ENCODE results near the gene PPP5C.
"Not testable (repeated sequence)": the region's sequence is repeated elsewhere in the genome, so short reads cannot be mapped to it uniquely, and the experiment has no call there.

Gene PPP5C

DNA sequence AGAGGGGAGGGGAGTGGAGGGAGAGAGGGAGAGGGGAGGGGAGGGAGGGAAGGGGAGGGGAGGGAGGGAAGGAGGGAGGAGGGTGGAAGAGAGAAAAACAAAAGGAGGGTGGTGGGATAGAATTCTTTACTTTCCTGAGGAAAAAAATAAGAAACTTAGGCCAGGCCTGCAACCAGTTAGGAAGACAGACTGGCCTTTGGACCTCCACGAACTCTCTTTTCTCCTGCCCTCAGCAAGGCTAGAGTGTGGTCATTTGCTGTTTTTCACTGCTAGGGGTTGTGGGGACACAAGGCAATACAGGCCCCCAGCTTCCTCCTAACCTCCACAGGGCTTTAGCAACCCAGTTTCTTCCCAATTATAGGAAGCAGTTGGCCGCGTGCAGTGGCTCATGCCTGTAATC, 62.3 kb downstream of the PPP5C start:
- no peak for DNase-seq (ENCODE audit: low read depth)

DNA sequence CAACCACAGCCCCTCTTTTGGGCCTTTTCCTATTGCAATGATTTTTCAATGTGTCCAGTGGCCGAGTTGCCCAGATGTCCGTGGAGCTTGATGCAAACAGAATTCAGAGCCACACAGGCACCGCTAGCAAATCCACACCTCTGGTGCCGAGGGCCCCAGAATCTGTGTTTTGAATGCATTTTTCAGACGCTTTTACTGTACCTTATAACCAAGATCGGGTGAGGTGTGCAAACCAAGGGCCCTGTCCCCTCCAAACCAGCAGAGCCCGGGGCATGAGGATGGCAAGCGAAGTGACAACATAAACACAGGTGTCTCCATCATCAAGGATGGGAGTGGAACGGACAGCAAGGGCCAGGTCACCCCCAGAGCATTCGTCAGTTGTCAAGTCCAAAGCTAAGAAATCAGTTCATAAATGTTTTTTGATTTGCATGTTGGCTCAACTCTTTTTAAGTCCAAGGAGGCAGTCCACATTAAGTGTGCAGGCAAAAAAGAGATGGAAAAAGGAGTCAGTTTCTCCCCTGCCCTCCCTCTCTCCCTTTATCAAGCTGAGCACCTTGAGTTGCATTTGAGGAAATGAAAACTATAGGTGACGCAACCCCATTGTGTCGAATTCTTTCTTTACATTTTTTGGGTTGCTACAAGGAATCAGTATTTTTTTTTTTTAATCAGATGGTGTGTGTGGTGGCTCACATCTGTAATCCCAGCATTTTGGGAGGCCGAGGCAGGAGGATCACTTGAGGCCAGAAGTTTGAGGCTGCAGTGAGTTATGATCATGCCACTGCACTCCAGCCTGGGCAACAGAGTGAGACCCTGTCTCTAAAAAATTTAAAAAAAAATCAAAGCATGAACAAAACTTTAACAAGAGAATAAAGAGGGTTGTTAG, 63.6 kb downstream of the PPP5C start:
- DNase-seq (ENCODE audit: low read depth) = no peak

DNA sequence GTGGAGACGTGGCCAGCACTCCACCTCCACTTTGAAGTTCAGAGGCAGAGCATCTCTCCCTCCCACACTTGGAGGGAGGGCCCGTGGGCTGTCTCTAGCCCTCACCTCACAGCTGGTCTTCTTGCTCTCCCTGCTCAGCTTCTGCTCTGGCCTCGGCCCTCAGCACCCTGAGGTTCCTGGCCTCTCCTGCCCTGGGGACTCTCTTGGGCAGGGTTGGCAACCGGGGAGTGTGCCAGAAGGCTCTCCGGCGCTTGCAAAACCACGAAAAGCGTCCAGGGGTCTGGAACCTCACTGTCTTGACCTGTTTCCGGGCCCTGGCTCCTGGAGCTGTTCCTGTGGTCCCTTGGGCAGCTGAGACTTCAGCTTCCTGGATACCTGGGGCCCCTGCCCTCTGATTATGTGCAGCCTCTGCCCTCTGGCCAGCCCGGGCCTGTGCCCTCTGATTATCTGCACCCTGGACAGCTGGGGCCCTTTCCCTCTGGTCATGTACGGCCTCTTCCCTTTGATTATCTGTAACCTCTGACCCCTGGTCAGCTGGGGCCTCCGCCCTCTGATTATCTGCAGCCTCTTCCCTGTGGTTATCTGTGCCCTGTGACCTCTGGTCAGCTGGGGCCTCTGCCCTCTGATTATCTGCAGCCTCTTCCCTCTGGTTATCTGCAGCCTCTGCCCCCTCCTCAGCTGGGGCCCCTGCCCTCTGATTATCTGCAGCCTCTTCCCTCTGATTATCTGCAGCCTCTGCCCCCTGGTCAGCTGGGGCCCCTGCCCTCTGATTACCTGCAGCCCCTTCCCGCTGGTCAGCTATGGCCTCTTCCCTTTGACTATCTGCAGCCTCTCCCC, 64.4 kb downstream of the PPP5C start:
- no peak for DNase-seq (ENCODE audit: low read depth)

DNA sequence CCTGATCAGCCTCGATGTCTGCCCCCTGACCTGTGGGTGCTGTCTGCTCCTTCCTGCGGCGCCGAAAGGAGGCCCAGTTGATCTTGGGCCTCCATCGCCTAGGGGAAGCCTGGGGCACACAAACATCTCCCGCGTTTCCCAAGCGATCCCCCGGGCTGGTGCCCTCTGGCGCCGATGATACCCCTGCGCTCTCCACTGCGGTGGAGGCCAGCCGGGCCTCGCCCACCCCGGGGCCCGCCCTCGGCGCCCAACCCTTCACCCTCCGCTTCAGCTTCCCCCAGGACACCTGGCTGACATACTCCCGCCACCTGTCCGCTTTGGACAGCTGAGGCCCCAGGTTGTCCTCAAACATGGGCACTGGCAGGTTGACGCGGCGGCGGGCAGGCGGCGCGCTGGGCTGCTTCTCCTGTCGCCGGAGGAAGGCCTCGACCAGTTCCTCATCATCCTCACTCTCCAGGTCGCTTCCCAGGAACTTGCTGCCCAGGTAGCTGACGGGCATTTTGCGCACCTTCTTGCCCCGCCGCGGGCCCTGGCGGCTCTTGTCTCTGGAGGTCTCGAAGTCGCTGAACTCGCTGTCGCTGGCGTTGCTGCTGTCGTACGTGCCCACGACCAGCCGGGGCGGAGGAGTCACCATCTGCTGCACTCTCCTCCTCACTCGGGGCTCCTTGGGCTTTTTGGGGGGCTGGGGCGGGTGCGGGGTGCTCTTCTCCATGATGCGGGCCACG, 65.2 kb downstream of the PPP5C start:
- DNase-seq (ENCODE audit: low read depth) = no peak

DNA sequence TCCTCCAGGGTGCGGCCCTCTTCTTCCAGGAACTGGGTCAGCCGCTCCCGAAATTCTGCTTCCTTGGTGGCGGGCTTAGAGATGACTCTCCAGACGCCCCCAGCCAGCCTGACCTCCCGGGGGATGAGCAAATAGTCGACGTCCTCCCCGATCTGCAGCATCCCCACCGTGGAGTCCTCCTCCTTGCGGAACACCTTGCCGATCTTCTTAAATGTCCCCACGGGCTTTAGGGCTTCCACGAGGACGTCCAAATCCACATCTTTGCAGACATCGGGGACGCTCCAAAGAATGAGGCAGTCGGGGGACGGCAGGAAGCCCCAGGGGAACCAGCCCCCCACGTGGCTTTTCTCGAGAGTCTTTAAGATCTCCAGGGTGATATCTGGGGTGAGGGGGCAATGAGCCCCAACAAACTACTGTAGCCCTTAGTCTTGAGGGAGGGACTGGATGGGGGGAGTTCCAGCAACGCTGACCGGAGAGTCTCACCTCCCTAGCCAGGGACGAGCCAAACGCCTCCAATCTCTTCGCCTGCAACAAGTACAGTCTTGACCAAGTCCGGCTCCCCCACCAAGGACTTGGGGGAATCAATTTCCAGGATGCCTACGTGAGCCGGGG, 65.9 kb downstream of the PPP5C start:
- DNase-seq (ENCODE audit: low read depth) = no peak

DNA sequence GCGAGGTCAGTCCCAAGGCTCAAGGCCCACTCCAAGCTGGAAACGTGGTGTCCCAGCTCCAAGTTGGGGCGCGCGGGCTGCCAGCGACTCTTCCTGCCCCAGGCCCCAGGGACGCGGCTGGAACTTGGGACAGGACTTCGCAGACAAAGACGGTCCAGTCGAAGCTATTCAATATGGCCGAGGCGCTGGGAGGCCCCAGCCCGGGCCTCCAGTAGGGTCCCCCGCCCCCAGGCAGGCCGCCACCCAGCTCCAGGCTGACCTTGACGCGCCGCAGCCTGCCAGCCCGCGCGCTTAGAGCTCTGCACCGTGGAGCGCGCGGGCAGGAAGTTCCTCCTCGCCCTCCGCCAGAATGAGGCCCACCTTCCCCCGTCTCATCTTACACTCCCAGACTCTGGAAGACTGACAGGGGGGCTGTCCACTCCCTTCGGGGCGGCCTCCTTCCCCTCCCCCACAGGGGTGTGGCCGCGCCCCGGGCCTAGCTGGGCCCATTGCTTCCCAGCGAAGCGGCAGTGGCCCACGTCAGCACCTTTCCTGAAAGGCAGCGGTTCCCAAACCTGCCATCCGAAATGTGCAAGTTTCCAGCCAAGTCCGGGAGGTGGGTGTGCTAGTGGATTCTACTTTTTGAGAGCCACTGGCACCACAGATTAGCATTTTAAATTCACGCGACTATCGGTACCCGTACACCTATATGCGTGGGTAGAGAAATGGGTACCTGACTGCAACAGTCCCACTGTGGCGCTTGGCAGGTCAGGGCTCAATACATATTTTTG, 66.6 kb downstream of the PPP5C start, which contains the start of gene CCDC8:
CCDC8 (minus strand) TSS at position 303 of the 770 bp plus-strand sequence. CDS start 754 bp downstream, outside the sequence.
- DNase-seq (ENCODE audit: low read depth) = no peak

DNA sequence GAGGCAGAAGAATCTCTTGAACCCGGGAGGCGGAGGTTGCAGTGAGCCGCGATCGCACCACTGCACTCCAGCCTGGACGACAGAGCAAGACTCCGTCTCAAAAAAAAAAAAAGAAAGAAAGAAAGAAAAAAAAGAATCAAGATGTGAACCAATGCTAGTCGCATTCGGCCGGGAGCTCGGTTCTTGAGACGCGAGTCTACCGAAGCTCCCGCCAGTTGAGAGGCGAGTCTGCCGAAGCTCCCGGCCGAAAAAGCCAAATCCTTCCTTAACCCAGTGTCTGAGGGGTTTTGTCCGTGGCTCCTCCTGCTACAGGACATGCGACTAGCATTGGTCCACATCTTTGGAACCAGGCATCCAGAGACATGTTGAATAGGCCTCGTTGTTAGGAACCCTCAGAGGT, 68.0 kb downstream of the PPP5C start:
- not testable (repeated sequence) for DNase-seq (ENCODE audit: low read depth)

DNA sequence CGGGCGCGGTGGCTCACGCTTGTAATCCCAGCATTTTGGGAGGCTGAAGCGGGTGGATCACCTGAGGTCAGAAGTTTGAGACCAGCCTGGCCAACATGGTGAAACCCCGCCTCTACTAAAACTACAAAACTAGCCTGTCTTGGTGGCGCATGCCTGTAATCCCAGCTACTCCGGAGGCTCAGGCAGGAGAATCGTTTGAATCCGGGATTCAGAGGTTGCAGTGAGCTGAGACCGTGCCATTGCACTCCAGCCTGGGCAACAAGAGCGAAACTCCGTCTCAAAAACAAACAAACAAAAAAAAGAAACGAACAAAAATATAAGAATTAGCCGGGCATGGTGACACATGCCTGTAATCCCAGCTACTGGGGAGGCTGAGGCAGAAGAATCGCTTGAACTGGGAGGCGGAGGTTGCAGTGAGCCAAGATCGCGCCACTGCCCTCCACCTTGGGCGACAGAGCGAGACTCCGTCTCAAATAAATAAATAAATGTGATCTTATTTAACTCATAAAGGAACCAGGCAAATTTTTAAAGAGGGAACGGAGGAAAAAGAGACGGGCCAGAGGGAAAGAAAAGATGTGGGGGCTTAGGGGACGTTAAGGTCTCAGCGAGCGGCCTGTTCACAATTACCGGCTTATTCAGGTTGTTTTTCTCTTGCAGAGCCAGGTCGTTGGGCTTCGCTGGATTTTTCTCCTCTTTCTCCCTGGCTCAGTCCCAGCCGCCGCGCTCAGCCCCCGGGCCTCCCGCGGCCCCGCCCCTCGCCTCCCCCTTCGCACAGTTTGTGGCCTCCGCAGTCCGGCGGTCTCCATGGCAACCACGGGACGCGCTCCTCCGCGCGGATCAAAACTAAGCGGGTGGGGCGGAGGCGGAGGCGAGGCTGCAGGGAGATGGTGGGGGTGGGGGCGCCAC, 69.2 kb downstream of the PPP5C start:
- not testable (repeated sequence) for DNase-seq (ENCODE audit: low read depth)

DNA sequence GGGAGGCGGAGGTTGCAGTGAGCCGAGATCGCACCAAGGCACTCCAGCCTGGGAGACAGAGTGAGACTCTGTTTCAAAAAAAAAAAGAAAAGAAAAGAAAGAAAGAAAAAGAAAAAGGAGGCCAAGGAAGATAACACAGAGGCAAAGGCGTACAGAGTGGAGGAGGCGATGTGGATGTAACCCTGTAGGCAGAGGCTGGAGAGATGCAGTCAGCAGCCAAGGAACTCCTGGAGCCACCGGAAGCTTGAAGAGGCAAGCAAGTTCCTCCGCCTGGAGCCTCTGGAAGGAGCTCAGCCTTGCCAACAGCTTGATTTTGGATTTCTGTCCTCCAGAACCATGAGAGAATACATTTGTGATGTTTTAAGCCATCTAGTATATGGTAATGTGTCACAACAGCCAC, 73.2 kb downstream of the PPP5C start:
- no peak for DNase-seq (ENCODE audit: low read depth)

DNA sequence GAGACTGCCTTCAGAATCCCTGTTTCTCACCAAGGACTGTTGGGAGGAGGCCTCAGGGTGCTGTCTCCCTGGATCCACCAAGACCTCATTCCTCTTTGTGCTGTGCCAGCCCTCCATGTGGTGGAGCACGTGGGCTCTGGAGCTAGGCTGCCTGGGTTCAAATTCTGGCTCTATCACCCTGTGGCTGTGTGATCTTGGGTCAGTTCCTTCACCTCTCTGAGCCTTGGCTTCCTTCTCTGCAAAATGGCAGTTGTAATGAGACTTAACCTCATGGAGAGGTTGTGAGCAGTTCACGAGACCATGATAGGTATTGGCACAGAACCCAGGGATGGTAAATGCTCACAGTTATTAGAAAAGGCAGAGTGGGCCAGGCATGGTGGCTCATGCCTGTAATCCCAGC, 75.5 kb downstream of the PPP5C start:
- no peak for DNase-seq (ENCODE audit: low read depth)

DNA sequence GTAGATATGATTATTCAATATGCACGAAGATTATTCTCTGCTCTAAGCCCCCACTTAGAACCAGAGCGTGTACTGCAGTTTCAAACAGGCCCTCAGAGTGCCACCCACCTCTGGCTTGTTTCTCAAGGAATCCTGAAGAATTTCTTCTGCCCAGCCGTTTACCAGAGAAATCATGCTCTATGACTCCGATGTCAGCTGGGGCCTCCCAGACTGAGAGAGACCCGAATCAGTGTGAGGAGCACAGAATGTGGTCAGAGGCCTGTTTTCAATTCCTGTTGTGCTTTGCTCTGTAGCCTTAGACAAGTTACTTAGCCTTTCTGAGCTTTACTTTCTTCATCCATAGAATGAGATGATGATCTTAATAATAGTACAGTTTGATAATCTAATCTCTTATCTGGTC, 76.3 kb downstream of the PPP5C start:
- DNase-seq (ENCODE audit: low read depth) = no peak

DNA sequence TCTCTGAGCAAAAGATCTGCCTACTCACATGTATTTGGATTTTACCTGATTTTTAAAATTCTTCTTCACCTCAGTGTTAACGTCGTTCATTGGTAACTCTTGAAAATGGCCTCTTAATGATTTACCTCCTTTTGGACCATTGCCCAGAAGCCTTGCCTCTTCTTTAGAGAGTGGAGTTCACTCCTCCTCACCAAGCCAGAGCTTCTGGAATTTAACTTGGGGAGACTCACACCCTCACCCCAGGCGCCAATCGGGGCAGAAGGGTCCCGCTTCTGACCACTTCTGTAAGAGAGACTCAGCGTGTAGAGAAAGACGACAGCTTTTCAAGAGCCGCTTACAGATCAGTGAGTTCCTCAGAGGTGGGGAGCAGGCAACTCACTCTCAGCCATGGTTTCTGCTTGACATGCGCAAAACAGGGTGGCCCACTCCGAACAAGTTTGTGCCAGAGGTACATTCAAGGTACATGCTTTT, 79.2 kb downstream of the PPP5C start:
- no peak for DNase-seq (ENCODE audit: low read depth)

DNA sequence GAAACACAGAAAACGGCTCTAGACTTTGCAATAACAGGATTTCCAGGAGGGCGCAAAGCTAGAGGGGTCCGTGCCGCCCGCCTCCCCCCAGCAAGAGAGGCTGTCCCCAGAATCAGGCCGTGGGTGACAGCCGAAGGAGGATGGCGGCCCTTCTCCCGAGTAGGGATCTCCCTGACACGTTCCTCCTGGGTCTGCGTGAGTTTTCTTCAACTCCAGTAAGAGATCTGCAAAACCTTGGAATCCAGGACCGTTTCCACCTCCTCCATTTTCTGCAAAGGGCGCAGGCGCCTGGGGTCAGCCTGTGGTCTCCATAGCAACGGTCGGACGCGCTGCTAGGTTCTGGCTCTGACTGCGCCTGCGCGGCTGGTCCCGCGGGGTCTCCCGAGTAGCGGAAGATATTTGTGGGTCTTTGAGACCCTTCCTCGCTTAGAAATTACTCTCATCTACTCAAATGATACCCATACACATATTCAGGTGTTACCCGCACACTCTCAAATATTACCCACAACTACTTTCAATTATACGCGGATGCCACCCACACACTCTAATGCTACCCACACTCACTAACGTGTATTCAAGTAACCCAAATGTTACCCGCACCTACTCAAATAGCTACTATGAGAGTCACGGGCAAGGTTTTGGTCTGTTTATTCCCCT, 79.7 kb downstream of the PPP5C start:
- DNase-seq (ENCODE audit: low read depth) = no peak

DNA sequence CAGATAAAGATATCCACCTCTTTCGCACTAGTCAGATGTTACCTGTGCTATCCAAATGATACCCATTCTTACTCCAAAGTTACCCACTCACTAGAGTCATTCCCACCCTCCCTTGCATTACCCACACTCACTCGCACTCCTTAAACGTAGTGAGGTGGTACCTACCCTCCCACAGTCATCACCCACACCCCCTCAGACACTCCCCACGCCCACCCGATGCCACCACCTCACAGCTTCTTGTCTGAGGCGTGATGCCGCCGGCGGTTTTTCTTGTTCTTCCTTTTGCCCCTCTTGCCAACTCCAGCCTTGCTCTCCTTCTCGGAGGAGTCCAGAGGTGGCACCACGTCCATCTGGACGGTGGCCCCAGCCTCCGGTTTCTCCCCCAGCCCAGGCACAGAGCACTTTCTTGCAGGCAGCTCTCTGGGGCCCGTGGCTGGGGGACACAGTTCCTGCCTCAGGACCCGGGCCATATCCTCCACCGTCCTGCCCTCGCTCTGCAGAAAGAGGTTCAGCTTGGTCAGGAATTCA, 80.7 kb downstream of the PPP5C start:
- DNase-seq (ENCODE audit: low read depth) = no peak

DNA sequence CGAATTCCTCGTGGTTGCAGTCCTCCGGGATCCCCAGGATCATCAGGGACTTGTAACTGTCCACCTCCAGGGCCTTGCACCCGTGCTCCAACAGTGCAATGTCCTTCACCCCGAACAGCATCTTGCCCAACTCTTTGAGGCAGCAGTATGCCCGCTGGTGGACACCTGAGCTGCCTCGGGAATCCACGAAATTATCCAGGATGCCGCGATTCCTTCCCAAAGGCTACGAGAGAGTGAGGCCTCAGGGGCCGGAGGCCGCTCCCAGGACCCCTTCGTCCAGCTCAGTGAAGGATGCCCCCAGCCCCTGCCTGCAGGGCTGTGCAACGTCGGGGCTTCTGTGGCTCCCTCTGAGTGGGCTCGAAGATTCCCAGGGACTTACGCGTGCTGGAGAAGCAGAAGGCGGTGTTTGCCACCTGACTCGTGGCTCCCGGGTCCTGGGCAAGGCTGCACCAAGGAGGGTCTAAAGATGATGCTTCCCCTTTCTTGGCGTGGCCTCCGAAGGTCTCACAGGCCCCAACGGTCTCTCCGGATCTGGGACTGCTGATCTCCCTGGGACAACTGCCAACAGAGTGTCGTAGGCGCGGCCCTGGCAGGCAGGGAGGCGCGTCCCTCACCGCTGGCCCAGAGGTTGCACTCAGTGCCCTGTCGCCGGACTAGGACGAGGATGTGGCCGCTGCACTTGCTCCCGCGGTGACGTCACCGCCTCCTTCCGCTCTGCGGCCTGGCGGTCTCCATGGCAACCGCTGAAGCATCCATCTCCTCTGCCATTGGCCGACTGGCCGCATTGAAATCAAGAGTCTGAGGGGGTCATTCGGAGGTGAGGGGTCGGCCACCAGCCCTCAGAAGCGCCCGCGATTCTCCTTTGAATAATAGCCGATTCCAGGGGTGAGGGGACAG, 81.6 kb downstream of the PPP5C start, which contains the start of gene PNMA8C:
PNMA8C (minus strand) TSS at position 698 of the 897 bp plus-strand sequence; CDS start at position 121, 577 bp downstream.
- DNase-seq (ENCODE audit: low read depth) = peak; percentile 21

DNA sequence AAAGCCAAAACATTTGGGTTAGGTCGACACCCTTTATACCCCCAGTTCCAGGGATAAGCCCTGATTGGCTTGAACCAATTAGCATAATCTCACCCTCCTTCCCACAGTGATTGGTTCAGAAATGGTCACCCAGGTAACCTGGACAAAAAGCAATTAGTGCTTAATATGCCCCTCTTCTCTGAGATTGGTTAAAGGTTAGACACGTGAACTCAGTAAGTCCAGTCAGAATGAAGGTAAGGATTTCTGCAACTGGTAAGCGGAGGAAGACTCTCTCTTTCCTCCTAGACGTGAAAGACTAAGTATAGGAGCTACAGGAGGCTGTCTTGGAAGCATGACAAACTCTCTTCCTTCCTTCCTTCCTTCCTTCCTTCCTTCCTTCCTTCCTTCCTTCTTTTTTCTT, 83.1 kb downstream of the PPP5C start:
- no peak for DNase-seq (ENCODE audit: low read depth)

DNA sequence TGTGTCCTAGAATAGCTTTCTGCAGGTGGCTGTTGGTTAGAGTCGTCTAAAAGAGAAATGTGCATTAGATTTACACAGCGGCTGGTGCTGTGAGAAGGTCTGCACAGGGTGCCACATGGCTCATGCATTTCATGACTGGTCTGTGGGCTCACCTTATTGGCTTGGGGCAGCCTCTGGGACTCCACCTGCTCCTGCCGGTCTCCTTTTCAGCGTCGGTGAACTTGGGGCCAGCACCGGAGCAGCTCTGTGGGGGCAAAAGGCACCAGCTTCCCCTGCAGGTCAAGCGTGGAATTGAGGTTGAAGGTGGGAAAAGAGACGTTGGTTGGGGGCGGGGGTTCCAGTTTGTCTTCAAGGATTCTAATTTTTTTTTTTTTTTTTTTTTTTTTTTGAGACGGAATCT, 84.9 kb downstream of the PPP5C start:
- DNase-seq (ENCODE audit: low read depth) = no peak

DNA sequence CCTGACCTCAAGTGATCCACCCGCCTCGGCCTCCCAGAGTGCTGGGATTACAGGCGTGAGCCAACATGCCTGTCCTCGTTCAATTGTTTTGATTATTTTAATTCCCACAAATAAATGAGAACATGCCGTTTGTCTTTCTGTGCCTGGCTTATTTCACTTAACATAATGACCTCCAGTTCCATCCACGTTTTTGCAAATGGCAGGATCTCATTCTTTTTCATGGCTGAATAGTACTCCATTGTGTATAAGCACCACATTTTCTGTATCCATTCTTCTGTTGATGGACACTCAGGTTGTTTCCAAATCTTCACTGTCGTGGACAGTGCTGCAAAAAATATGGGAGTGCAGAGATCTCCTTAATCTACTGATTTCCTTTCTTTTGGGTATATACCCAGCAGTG, 86.6 kb downstream of the PPP5C start:
- not testable (repeated sequence) for DNase-seq (ENCODE audit: low read depth)
